NK-92 treated with Interleukin-12 subunit alpha and Interleukin-12 subunit beta, amount 100 ng/mL, for 24 hours (cell line): Measurements from ENCODE around the gene BUB3.
"Not testable (repeated sequence)": the region's sequence is repeated elsewhere in the genome, so short reads cannot be mapped to it uniquely, and the experiment has no call there.

Experiments
- DNase-seq: peaks from one replicate; lab custom pipeline; 2025; lab: John Stamatoyannopoulos, UW

BUB3 gene

GRCh38 chr10:123154711-123155505 lies 706 bp downstream of the BUB3 start:
- peak; percentile 69 for DNase-seq

GRCh38 chr10:123156078-123156477 lies 1.9 kb downstream of the BUB3 start:
- DNase-seq: no peak

GRCh38 chr10:123157210-123157609 lies 3.0 kb downstream of the BUB3 start:
- DNase-seq: no peak

- no peak for DNase-seq
These were observed 4.5 kb downstream of the BUB3 start for GRCh38 chr10:123158682-123159081.

GRCh38 chr10:123160311-123160980 lies 6.2 kb downstream of the BUB3 start:
- DNase-seq: no peak

GRCh38 chr10:123164319-123164718 lies 10.1 kb downstream of the BUB3 start:
- DNase-seq: no peak

- no peak for DNase-seq
These were observed 11.4 kb downstream of the BUB3 start for GRCh38 chr10:123165445-123166072.

- DNase-seq: no peak
These were observed 12.4 kb downstream of the BUB3 start for GRCh38 chr10:123166618-123167017.

- no peak for DNase-seq
These were observed 16.8 kb downstream of the BUB3 start for GRCh38 chr10:123170961-123171360.

GRCh38 chr10:123171616-123172015 lies 17.4 kb downstream of the BUB3 start:
- not testable (repeated sequence) for DNase-seq

- DNase-seq: no peak
These were observed 21.5 kb downstream of the BUB3 start for GRCh38 chr10:123175389-123176387.

GRCh38 chr10:123178390-123178789 lies 24.2 kb downstream of the BUB3 start:
- DNase-seq: not testable (repeated sequence)

GRCh38 chr10:123180101-123181090 lies 26.2 kb downstream of the BUB3 start:
- DNase-seq: no peak

GRCh38 chr10:123183724-123184123 lies 29.5 kb downstream of the BUB3 start:
- no peak for DNase-seq

GRCh38 chr10:123187781-123188180 lies 33.6 kb downstream of the BUB3 start:
- DNase-seq: no peak

GRCh38 chr10:123191886-123192285 lies 37.7 kb downstream of the BUB3 start:
- no peak for DNase-seq

GRCh38 chr10:123194056-123194455 lies 39.9 kb downstream of the BUB3 start:
- no peak for DNase-seq

- DNase-seq: no peak
These were observed 46.3 kb downstream of the BUB3 start for GRCh38 chr10:123200531-123200930.

- DNase-seq: no peak
These were observed 48.3 kb downstream of the BUB3 start for GRCh38 chr10:123202506-123202905.

GRCh38 chr10:123203393-123204126 lies 49.4 kb downstream of the BUB3 start:
- no peak for DNase-seq
